Tibial nerve (tissue), 4 donors: ENCODE data around the gene BRSK2. TPM values are rescaled to one million over a fixed set of nuclear protein-coding genes. Genes with fewer than 3 reads are reported as not detected.

ENCODE experiments used
- DNase-seq, 2 donors: peaks; one replicate each; pipeline ENCODE4 v3.0.0-alpha.2; 2019; ENCODE audit warnings: low spot score in 2 of 2
- H3K27ac ChIP-seq, 4 donors: fragments of 200-600 bp; sonication (generic) in 3 of 4; one replicate each; pipeline ENCODE4 v1.5.1; 2017 to 2019; ENCODE audit warnings: mild to moderate bottlenecking in 1 of 4
- H3K27me3 ChIP-seq, 2 donors: fragments of 200-600 bp; sonication (generic) in 1 of 2; one replicate each; pipeline versions ENCODE4 v1.5.1 to v1.6.0; 2017 to 2019
- H3K36me3 ChIP-seq, 3 donors: fragments of 200-600 bp; sonication (generic); one replicate each; pipeline ENCODE4 v1.5.1; 2018 to 2019
- H3K4me1 ChIP-seq, 4 donors: fragments of 200-600 bp; sonication (generic) in 3 of 4; one replicate each; pipeline ENCODE4 v1.5.1; 2017 to 2019
- H3K4me3 ChIP-seq, 4 donors: fragments of 200-600 bp; sonication (generic) in 3 of 4; one replicate each; pipeline ENCODE4 v1.5.1; 2017 to 2019; ENCODE audit warnings: mild to moderate bottlenecking in 1 of 4, moderate library complexity in 1 of 4
- H3K9me3 ChIP-seq, 4 donors: fragments of 200-600 bp; sonication (generic) in 3 of 4; one replicate each; pipeline ENCODE4 v1.5.1; 2017 to 2019
- CTCF ChIP-seq, 5 experiments: fragments of 200-600 bp in 3 of 5; fragments of 450-650 bp in 2 of 5; sonication (generic) in 3 of 5; IDR thresholded peaks; one replicate each; pipeline ENCODE4 v1.5.1; 2016 to 2019; ENCODE audit warnings: antibody characterized with exemption in 5 of 5, mild to moderate bottlenecking in 3 of 5, moderate library complexity in 2 of 5
- EP300 ChIP-seq, 2 donors: sonication (generic); formaldehyde crosslinking; IDR thresholded peaks; one replicate each; pipeline ENCODE4 v1.6.1; 2017; ENCODE audit warnings: antibody characterized with exemption in 2 of 2, mild to moderate bottlenecking in 1 of 2
- POLR2A ChIP-seq, 2 donors: fragments of 450-650 bp; IDR thresholded peaks; one replicate each; pipeline ENCODE4 v1.6.1; 2017; ENCODE audit warnings: antibody characterized with exemption in 2 of 2, mild to moderate bottlenecking in 2 of 2, moderate library complexity in 2 of 2
- WGBS, 2 donors: methylation state at CpG; one replicate each; pipeline ENCODE4 v1.1.5; 2018; 5-methylcytosine and 5-hydroxymethylcytosine counted together
- total RNA-seq, 4 donors: library from RNA; depleted of rRNA; stranded (reverse); fragments of >200 nt; gene quantifications; one replicate each; pipeline ENCODE4 v1.1.0, GENCODE V29; 2016

The BRSK2 gene
- total RNA-seq, 4 donors from 2014 or later: 2.4 to 7.8 (median 4.6) TPM

DNA sequence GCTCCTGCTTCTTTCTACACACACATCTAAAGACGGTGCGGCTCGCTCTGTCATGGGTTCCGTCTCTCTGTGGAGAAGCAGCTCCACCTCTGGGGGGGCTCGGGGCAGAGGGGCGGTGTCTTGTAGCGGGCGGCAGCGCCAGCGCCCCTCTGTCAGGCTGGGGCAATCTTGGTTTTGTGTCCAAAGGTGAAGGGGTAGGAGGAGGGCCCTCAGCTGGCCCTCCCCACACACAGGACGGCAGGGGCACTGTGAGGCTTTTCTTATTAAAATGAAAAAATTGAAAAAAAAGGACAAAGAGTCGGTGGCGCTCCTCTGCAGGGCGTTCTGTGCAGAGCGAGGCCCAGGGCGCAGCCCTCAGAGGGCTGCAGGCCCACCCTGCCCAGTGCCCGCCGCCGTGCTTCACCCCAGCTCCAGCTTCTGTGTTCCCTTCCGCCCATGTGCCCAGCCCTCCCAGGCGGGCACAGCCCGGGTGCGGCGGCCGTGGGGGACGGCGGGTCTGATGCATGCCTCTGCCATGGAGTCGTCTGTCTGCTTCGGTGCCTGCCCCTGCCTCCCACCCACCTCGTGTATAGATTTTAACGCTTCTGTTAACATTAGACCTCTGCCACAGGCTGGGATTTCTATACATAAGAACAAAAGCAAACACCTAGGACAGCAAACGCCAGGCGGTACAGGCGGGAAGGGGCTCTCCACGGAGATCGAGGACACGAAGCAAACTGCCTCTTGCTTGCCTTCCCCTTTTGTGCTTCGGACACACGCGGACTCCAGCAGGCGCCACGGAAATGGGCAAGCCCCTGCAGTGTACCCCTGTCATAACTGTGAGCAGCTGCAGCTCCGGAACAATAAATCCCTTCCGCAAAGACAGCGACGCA is 72.3 kb downstream of the BRSK2 start:
- H3K36me3 ChIP-seq: peaks cover 0 to 48% (median 0%) of the 10 kb centered on the region in 3 donors
- no peaks in the 10 kb centered on the region for H3K27me3 ChIP-seq
- TF ChIP-seq CTCF (IDR thresholded peaks at IDR 0.05): no peak
- TF ChIP-seq POLR2A (IDR thresholded peaks at IDR 0.05): no peak
- TF ChIP-seq EP300 (IDR thresholded peaks at IDR 0.05): no peak
- WGBS, 2 donors: 83 to 85% methylated on average over 43 to 46 of the region's 46 CpGs
- DNase-seq: no peak
- H3K4me1 ChIP-seq: peaks cover 0 to 49% (median 20%) of the 10 kb centered on the region in 4 donors
- no peak overlapping the region for H3K4me3 ChIP-seq
- peak overlapping the region; percentile 87 to 97 (median 91) for H3K27ac ChIP-seq
- peaks cover 0 to 8% (median 0%) of the 10 kb centered on the region in 4 donors for H3K9me3 ChIP-seq

DNA sequence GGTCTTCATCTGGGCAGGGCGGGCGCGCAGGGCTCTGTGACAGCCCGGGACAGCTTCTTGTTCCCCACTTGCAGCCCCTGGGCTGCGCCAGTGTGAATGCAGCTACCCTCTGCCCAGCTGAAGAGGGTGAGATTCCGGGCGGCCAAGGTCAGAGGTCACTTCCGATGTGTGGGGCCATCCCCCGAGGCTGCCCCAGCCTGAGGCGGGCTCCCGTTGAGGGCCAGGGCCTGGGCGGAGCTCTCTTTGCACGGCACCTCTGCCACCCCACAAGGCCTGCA is 72.9 kb downstream of the BRSK2 start:
- no peak for DNase-seq
- Histone ChIP-seq H3K27me3 (no peaks in the 10 kb centered on the region), H3K9me3 (peaks cover 0 to 8% (median 0%) of the 10 kb centered on the region in 4 donors), H3K4me1 (peaks cover 0 to 43% (median 20%) of the 10 kb centered on the region in 4 donors), H3K4me3 (no peak overlapping the region), H3K36me3 (peaks cover 0 to 49% (median 0%) of the 10 kb centered on the region in 3 donors), H3K27ac (peak overlapping the region in 2 of 4 donors; percentile 89 to 97)
- TF ChIP-seq CTCF (IDR thresholded peaks at IDR 0.05) (no peak), POLR2A (IDR thresholded peaks at IDR 0.05) (no peak), EP300 (IDR thresholded peaks at IDR 0.05) (no peak)
- 20 to 78% methylated on average over 1 to 13 of the region's 13 CpGs for WGBS, 2 donors

DNA sequence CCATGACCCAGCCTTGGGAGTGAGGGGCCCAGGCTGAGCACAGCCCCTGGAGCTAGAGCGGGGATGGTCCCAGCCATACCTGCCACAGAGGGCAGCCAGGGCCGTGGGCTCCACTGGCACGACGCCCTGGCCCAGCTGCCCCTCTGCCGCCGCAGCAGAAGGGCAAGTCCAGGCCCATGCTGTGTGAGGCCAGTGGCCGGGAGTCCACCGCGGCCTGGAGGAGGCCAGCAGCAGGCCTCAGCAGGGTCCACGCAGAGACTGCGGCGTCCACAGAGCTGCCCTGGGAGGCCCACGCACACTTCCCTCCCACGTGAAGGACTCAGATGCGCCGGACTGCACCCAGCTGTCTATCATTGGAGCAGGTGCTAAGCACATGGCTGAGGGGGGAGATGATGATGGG is 73.3 kb downstream of the BRSK2 start:
- no peak for DNase-seq
- Histone ChIP-seq H3K9me3 (peaks cover 0 to 8% (median 0%) of the 10 kb centered on the region in 4 donors), H3K36me3 (peaks cover 0 to 53% (median 0%) of the 10 kb centered on the region in 3 donors), H3K27me3 (no peaks in the 10 kb centered on the region), H3K4me1 (peaks cover 0 to 39% (median 16%) of the 10 kb centered on the region in 4 donors), H3K27ac (peak overlapping the region in 2 of 4 donors; percentile 89 to 97), H3K4me3 (no peak overlapping the region)
- WGBS, 2 donors: 98% methylated on average over 12 of the region's 16 CpGs; no CpG with 5 or more reads in 1 of the 2 donors
- TF ChIP-seq POLR2A (IDR thresholded peaks at IDR 0.05): no peak
- no peak for TF ChIP-seq CTCF (IDR thresholded peaks at IDR 0.05)
- no peak for TF ChIP-seq EP300 (IDR thresholded peaks at IDR 0.05)

DNA sequence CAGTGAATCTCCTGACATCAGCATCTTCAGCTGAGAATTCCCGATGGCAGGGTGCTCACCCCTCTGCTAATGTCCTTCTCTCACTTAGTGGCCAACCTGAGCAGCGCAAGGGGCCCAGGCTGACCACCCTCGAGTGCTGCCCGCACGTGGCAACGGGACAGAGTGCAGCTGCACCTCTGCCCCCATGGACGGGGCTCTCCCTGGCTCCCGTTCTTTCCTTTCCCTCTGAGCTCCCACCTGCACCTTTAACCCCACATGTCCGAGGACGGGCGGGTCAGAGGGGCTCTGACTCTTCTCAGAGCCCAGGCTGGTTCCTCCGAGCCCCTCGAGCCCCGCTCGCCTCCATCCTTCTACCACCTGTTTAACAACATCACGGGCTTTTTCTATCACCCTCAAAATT is 77.0 kb downstream of the BRSK2 start:
- Histone ChIP-seq H3K36me3 (peaks cover 0 to 90% (median 3%) of the 10 kb centered on the region in 3 donors), H3K27ac (peak overlapping the region in 1 of 4 donors; percentile 29), H3K9me3 (peaks cover 0 to 8% (median 0%) of the 10 kb centered on the region in 4 donors), H3K4me3 (no peak overlapping the region), H3K27me3 (no peaks in the 10 kb centered on the region), H3K4me1 (peaks cover 0 to 3% (median 0%) of the 10 kb centered on the region in 4 donors)
- DNase-seq: no peak
- TF ChIP-seq EP300 (IDR thresholded peaks at IDR 0.05) (no peak), POLR2A (IDR thresholded peaks at IDR 0.05) (no peak), CTCF (IDR thresholded peaks at IDR 0.05) (no peak)
- 80% methylated on average over 16 of the region's 16 CpGs for WGBS, 2 donors

- Histone ChIP-seq H3K9me3 (peaks cover 0 to 8% (median 0%) of the 10 kb centered on the region in 4 donors), H3K27me3 (no peaks in the 10 kb centered on the region), H3K4me3 (no peak overlapping the region), H3K36me3 (peaks cover 0 to 94% (median 3%) of the 10 kb centered on the region in 3 donors), H3K4me1 (no peaks in the 10 kb centered on the region), H3K27ac (peak overlapping the region in 1 of 4 donors; percentile 29)
- TF ChIP-seq POLR2A (IDR thresholded peaks at IDR 0.05) (no peak), EP300 (IDR thresholded peaks at IDR 0.05) (no peak), CTCF (IDR thresholded peaks at IDR 0.05) (no peak)
- no peak for DNase-seq
- 77 to 84% methylated on average over 9 of the region's 9 CpGs for WGBS, 2 donors
Observed at GRCh38 chr11:1467270-1467669, 77.5 kb downstream of the BRSK2 start.
